K562 (cell line): ENCODE data around the gene ZBTB22. TPM values are rescaled to one million over a fixed set of nuclear protein-coding genes. Genes with fewer than 3 reads are reported as not detected.

ENCODE experiments used
- ARID2 ChIP-seq: fragments of 450-650 bp; IDR thresholded peaks from 2 replicates; pipeline ENCODE4 v1.6.1; 2017; ENCODE audit warnings: antibody characterized with exemption, mild to moderate bottlenecking
- HOXB6 ChIP-seq: fragments of 250-450 bp; sonication (Bioruptor Pico); IDR thresholded peaks from 2 replicates; pipeline ENCODE4 v1.5.1; 2022; ENCODE audit warnings: mild to moderate bottlenecking, borderline replicate concordance
- KDM4B ChIP-seq, 2 experiments: fragments of 450-650 bp in 1 of 2; sonication (generic) in 1 of 2; IDR thresholded peaks; 2 replicates each; pipeline ENCODE4 v1.6.1; 2016 to 2017; ENCODE audit warnings: borderline replicate concordance in 2 of 2, antibody characterized with exemption in 1 of 2, low read depth in 1 of 2, mild to moderate bottlenecking in 1 of 2
- MLLT1 ChIP-seq, 2 experiments: fragments of 450-650 bp; IDR thresholded peaks; 2 replicates each; pipeline ENCODE4 v1.6.1; 2016
- THRB ChIP-seq: fragments of 450-650 bp; formaldehyde crosslinking; conservative IDR thresholded peaks from 2 replicates; pipeline ENCODE4 v1.4.0; 2022; ENCODE audit warnings: mild to moderate bottlenecking, missing genetic modification characterization
- ZFP30 ChIP-seq: fragments of 250-450 bp; sonication (Bioruptor Pico); IDR thresholded peaks from 2 replicates; pipeline ENCODE4 v1.8.0; 2022; ENCODE audit warnings: moderate library complexity, mild to moderate bottlenecking, inconsistent platforms, borderline replicate concordance
- ZNF347 ChIP-seq: fragments of 450-650 bp; formaldehyde crosslinking; IDR thresholded peaks from 2 replicates; pipeline ENCODE4 v1.4.0; 2020; ENCODE audit warnings: low read depth, mild to moderate bottlenecking, moderate library complexity
- ZSCAN29 ChIP-seq: fragments of 450-650 bp; IDR thresholded peaks from 2 replicates; pipeline ENCODE4 v1.6.1; 2017
- polyA plus RNA-seq, 8 experiments: library from polyadenylated mRNA; depleted of rRNA in 4 of 8; stranded (reverse) in 5 of 8; unstranded in 3 of 8; fragments of >200 nt; fragmentation: Nextera tagmentation in 2 of 8; fragmentation: Illumina TruSeq in 1 of 8; extraction: Ambion mirVana in 2 of 8; extraction: Trizol in 1 of 8; gene quantifications; 2 replicates each; pipeline versions ENCODE4 v1.2.1 to v1.2.3, GENCODE V29; 2011 to 2014; ENCODE audit warnings: inconsistent platforms in 1 of 8, missing spikeins in 1 of 8
- total RNA-seq, 7 experiments: library from RNA; depleted of rRNA in 6 of 7; stranded (reverse); fragments of >200 nt in 6 of 7; fragmentation: Illumina TruSeq in 2 of 7; extraction: Trizol in 2 of 7; gene quantifications; 2 replicates each; pipeline versions ENCODE4 v1.2.1 to v1.2.3, GENCODE V29; 2011 to 2021; ENCODE audit warnings: low replicate concordance in 1 of 7
- TF ChIP-seq, protein P1 (sequence below): fragments of 450-650 bp; IDR thresholded peaks from 2 replicates; pipeline ENCODE4 v1.6.1; 2016; ENCODE audit warnings: mild to moderate bottlenecking, moderate library complexity
- TF ChIP-seq, protein P2 (sequence below): fragments of 150-350 bp; conservative IDR thresholded peaks from 2 replicates; pipeline ENCODE4 v1.6.1; 2014; ENCODE audit warnings: low read length

The ZBTB22 gene
- total and polyA plus RNA-seq, 9 of the 15 experiments (the other 6 are each of a cell fraction or from before 2014, with no cell fraction given), result 0.21 to 11.9 (median 7.1) TPM

DNA sequence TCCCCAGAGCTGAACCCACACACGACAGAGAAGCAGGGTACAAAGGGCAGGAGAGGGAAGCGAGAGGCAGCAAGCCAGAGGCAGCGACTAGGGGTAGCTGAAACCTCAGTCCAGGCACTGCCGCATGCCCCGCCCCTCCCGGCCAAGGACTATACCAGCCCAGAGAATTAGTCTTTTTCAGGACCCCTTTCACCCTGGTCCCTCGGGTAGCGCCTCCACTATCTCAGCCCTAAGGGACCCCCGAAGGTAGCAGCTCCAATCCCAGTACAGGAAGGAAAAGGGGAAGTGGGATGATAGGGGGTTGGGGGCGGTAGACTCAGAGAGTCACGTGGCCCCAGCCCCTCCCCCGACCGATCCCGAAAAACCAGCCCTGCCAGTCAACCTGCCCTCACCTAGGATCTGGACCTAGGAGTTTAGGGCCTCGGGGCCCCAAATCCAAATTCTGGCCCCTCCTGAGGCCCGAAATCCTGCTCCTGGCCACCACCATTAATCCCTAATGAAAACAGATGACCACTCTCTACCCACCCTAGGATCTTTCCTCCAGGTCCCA is 20.1 kb downstream of the ZBTB22 start (continued):
- TF ChIP-seq, protein P1, sequence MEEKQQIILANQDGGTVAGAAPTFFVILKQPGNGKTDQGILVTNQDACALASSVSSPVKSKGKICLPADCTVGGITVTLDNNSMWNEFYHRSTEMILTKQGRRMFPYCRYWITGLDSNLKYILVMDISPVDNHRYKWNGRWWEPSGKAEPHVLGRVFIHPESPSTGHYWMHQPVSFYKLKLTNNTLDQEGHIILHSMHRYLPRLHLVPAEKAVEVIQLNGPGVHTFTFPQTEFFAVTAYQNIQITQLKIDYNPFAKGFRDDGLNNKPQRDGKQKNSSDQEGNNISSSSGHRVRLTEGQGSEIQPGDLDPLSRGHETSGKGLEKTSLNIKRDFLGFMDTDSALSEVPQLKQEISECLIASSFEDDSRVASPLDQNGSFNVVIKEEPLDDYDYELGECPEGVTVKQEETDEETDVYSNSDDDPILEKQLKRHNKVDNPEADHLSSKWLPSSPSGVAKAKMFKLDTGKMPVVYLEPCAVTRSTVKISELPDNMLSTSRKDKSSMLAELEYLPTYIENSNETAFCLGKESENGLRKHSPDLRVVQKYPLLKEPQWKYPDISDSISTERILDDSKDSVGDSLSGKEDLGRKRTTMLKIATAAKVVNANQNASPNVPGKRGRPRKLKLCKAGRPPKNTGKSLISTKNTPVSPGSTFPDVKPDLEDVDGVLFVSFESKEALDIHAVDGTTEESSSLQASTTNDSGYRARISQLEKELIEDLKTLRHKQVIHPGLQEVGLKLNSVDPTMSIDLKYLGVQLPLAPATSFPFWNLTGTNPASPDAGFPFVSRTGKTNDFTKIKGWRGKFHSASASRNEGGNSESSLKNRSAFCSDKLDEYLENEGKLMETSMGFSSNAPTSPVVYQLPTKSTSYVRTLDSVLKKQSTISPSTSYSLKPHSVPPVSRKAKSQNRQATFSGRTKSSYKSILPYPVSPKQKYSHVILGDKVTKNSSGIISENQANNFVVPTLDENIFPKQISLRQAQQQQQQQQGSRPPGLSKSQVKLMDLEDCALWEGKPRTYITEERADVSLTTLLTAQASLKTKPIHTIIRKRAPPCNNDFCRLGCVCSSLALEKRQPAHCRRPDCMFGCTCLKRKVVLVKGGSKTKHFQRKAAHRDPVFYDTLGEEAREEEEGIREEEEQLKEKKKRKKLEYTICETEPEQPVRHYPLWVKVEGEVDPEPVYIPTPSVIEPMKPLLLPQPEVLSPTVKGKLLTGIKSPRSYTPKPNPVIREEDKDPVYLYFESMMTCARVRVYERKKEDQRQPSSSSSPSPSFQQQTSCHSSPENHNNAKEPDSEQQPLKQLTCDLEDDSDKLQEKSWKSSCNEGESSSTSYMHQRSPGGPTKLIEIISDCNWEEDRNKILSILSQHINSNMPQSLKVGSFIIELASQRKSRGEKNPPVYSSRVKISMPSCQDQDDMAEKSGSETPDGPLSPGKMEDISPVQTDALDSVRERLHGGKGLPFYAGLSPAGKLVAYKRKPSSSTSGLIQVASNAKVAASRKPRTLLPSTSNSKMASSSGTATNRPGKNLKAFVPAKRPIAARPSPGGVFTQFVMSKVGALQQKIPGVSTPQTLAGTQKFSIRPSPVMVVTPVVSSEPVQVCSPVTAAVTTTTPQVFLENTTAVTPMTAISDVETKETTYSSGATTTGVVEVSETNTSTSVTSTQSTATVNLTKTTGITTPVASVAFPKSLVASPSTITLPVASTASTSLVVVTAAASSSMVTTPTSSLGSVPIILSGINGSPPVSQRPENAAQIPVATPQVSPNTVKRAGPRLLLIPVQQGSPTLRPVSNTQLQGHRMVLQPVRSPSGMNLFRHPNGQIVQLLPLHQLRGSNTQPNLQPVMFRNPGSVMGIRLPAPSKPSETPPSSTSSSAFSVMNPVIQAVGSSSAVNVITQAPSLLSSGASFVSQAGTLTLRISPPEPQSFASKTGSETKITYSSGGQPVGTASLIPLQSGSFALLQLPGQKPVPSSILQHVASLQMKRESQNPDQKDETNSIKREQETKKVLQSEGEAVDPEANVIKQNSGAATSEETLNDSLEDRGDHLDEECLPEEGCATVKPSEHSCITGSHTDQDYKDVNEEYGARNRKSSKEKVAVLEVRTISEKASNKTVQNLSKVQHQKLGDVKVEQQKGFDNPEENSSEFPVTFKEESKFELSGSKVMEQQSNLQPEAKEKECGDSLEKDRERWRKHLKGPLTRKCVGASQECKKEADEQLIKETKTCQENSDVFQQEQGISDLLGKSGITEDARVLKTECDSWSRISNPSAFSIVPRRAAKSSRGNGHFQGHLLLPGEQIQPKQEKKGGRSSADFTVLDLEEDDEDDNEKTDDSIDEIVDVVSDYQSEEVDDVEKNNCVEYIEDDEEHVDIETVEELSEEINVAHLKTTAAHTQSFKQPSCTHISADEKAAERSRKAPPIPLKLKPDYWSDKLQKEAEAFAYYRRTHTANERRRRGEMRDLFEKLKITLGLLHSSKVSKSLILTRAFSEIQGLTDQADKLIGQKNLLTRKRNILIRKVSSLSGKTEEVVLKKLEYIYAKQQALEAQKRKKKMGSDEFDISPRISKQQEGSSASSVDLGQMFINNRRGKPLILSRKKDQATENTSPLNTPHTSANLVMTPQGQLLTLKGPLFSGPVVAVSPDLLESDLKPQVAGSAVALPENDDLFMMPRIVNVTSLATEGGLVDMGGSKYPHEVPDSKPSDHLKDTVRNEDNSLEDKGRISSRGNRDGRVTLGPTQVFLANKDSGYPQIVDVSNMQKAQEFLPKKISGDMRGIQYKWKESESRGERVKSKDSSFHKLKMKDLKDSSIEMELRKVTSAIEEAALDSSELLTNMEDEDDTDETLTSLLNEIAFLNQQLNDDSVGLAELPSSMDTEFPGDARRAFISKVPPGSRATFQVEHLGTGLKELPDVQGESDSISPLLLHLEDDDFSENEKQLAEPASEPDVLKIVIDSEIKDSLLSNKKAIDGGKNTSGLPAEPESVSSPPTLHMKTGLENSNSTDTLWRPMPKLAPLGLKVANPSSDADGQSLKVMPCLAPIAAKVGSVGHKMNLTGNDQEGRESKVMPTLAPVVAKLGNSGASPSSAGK, result no peak
- TF ChIP-seq ZSCAN29 (no peak), ARID2 (no peak), HOXB6 (no peak), THRB (CRISPR knock-in tag) (no peak), KDM4B (IDR thresholded peaks at IDR 0.05; ENCODE audit: borderline replicate concordance in 2 of 2, low read depth in 1 of 2) (no peak), ZNF347 (CRISPR knock-in tag) (no peak), MLLT1 (IDR thresholded peaks at IDR 0.05) (no peak), ZFP30 (no peak)
- TF ChIP-seq, protein P2, sequence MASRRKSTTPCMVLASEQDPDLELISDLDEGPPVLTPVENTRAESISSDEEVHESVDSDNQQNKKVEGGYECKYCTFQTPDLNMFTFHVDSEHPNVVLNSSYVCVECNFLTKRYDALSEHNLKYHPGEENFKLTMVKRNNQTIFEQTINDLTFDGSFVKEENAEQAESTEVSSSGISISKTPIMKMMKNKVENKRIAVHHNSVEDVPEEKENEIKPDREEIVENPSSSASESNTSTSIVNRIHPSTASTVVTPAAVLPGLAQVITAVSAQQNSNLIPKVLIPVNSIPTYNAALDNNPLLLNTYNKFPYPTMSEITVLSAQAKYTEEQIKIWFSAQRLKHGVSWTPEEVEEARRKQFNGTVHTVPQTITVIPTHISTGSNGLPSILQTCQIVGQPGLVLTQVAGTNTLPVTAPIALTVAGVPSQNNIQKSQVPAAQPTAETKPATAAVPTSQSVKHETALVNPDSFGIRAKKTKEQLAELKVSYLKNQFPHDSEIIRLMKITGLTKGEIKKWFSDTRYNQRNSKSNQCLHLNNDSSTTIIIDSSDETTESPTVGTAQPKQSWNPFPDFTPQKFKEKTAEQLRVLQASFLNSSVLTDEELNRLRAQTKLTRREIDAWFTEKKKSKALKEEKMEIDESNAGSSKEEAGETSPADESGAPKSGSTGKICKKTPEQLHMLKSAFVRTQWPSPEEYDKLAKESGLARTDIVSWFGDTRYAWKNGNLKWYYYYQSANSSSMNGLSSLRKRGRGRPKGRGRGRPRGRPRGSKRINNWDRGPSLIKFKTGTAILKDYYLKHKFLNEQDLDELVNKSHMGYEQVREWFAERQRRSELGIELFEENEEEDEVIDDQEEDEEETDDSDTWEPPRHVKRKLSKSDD, result no peak
